Measurements from ENCODE around the gene TRIP11. TPM values are rescaled to one million over a fixed set of nuclear protein-coding genes. Genes with fewer than 3 reads are reported as not detected.

Gene TRIP11
- total RNA-seq, 4 donors from 2014 or later, result 26.2 to 43.6 (median 40.6) TPM

DNA sequence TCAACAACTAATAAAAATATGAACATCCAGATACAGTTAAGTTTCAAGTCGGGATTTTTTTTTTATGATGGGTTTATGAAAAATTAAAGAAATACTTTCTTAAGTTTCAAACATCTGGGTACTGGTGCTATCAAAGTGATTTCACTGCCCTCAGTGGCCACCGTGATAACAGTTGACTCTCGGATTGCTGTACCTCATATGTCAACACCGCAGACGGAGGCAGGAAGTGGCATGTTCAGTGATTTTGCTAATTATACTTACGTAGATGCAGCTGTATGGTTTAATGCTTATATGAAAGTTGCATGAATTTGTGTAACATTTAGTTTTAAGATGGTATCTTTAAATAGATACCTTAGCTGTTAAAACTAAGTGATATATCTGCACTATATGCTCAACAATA is 71.6 kb downstream of the TRIP11 start:
- ATAC-seq (ENCODE audit: low FRiP score), result no peak
- DNase-seq (ENCODE audit: low spot score), result no peak
- TF ChIP-seq, protein P1, sequence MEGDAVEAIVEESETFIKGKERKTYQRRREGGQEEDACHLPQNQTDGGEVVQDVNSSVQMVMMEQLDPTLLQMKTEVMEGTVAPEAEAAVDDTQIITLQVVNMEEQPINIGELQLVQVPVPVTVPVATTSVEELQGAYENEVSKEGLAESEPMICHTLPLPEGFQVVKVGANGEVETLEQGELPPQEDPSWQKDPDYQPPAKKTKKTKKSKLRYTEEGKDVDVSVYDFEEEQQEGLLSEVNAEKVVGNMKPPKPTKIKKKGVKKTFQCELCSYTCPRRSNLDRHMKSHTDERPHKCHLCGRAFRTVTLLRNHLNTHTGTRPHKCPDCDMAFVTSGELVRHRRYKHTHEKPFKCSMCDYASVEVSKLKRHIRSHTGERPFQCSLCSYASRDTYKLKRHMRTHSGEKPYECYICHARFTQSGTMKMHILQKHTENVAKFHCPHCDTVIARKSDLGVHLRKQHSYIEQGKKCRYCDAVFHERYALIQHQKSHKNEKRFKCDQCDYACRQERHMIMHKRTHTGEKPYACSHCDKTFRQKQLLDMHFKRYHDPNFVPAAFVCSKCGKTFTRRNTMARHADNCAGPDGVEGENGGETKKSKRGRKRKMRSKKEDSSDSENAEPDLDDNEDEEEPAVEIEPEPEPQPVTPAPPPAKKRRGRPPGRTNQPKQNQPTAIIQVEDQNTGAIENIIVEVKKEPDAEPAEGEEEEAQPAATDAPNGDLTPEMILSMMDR (IDR thresholded peaks at IDR 0.05), result no peak

DNA sequence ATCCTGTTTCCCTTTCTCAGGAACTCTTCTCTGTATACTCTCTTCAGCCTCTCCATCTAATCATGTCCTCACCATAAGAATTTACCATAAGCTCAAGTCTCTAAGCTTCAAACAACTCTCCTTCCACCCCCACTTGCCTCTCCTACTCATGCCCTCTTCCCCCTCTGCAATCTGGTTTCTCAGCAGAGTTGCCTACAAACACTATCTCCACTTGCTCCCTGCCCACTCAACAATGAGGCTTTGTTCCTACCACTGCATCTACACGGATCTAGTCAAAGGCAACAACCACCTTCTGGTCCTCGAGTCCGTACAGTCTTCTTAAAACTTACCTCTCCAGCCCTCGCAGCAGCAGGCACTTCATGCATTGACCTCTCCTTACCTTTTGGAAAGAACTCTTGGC is 75.1 kb downstream of the TRIP11 start:
- no peak for DNase-seq (ENCODE audit: low spot score)
- ATAC-seq (ENCODE audit: low FRiP score), result no peak
- TF ChIP-seq, protein P1 (IDR thresholded peaks at IDR 0.05), result no peak

DNA sequence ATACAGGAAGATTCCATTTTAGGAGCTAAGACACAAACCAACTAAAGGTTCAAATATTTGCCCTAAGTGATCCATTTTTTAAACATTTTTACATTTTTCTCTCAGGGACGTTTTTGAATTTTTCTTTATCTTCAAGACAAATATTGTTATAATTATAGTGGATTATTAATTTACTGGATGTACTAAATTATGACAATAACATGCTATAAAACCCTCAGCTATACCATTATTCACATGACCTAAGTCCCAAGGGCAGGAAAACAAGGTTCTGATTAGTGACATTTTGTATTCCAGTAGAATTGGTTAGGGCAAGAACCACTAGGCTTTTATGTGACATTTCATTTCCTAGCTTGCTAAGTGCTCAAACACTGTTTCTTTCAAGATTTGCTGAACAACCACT is 75.8 kb downstream of the TRIP11 start:
- no peak for ATAC-seq (ENCODE audit: low FRiP score)
- TF ChIP-seq, protein P1 (IDR thresholded peaks at IDR 0.05), result no peak

DNA sequence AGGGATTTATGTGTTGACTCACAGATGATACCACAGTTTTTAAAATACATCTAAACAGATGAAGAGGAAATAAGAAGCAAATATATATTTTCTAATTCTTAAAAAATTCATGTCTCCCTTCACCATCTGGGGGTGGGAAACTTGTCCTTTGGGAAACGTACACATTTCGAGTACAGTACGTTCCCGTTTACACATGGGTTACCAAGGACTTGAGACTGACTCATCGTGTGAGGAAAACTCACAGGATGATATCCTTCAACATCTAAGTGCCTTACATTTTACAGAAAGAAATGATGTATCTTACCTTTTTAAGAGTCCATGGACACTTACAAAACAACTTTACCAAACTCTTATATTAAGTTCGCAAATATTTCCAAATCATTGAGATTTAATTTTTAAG is 76.4 kb downstream of the TRIP11 start:
- TF ChIP-seq, protein P1 (IDR thresholded peaks at IDR 0.05), result no peak
- DNase-seq (ENCODE audit: low spot score) (no peak), ATAC-seq (ENCODE audit: low FRiP score) (no peak)

More for the DNA sequence above, 75.8 kb downstream of the TRIP11 start:
- DNase-seq (ENCODE audit: low spot score), result no peak

DNA sequence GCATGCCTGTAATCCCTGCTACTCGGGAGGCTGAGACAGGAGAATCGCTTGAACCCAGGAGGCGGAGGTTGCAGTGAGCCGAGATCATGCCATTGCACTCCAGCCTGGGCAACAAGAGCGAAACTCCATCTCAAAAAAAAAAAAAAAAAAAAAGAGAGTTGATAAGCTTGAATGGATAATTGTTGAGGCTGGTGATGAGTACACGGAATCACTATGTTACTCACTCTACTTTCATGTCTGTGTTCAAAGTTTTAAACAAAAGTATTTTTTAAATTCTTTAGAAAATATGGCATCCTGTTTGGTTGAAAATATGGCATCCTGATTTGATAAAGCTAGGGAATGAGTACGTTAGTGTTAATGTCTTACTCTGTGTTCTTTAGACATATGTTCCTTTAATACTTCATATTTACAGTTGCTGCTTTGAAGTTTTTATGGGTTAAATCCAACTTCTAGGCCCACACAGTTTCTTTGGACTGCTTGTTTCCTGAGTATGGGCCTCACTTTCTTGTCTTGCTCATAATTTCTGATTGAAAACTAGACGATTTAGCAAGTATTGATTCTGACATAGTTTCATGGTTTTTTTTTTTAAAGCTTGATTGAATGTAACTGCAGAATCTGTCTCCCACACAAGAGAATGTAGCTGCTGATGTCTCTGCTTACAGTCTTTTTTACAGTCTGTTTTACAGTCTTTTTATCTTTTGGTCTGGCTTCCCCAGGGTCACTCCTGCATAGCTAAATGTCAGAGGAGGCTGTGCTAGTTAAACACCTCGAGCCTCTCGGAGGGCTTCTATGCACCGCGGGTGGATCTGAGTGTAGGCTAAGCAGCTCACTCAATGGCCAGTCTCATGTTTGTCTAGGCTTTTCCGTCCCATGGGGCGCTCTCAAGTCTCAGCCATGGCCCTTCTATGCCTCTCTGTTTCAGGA is 78.3 kb downstream of the TRIP11 start:
- TF ChIP-seq, protein P1 (IDR thresholded peaks at IDR 0.05), result no peak
- ATAC-seq (ENCODE audit: low FRiP score) (no peak), DNase-seq (ENCODE audit: low spot score) (no peak)

DNA sequence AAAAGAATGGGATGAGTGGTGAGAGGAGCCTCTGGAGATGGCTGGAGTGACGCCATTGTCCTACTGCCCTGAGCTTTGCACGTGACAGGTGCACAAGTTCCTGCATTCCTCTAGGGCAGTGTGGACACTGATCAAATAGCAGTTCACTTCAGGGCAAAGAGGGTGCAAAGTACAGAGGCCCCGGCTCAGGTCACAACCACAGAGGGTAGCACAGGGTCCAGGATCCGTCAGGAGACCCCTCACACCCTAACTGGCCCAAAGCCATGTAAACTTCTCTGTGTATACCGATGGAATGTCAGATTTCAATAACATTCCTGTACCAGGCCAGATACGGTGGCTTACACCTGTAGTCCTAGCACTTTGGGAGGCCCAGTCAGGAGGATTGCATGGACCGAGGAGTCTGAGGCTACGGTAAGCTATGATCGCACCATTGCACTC is 82.0 kb downstream of the TRIP11 start:
- no peak for ATAC-seq (ENCODE audit: low FRiP score)

More for the DNA sequence above, 82.0 kb downstream of the TRIP11 start:
- TF ChIP-seq, protein P1 (IDR thresholded peaks at IDR 0.05), result no peak
- no peak for DNase-seq (ENCODE audit: low spot score)
